ENCODE data around the gene ETV7.

GRCh38 chr6:36364669-36365479, 22.6 kb downstream of the ETV7 start:
- TF ChIP-seq, protein P1, sequence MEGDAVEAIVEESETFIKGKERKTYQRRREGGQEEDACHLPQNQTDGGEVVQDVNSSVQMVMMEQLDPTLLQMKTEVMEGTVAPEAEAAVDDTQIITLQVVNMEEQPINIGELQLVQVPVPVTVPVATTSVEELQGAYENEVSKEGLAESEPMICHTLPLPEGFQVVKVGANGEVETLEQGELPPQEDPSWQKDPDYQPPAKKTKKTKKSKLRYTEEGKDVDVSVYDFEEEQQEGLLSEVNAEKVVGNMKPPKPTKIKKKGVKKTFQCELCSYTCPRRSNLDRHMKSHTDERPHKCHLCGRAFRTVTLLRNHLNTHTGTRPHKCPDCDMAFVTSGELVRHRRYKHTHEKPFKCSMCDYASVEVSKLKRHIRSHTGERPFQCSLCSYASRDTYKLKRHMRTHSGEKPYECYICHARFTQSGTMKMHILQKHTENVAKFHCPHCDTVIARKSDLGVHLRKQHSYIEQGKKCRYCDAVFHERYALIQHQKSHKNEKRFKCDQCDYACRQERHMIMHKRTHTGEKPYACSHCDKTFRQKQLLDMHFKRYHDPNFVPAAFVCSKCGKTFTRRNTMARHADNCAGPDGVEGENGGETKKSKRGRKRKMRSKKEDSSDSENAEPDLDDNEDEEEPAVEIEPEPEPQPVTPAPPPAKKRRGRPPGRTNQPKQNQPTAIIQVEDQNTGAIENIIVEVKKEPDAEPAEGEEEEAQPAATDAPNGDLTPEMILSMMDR (conservative IDR thresholded peaks at IDR 0.05; ENCODE audit: low read depth, low read length): no peak
- no peak for TF ChIP-seq EZH2 (IDR thresholded peaks at IDR 0.05; ENCODE audit: borderline replicate concordance, low read depth, low read length, poor library complexity, severe bottlenecking)

Data from A673 (cell line).